Activated T-cell treated with anti-CD3 and anti-CD28 coated beads, Interleukin-2, amount 50 U/mL, for 24 hours (primary cell): ENCODE results near the gene KCNG4.

ENCODE experiments used
- DNase-seq: peaks from one replicate; pipeline ENCODE4 v3.0.0-alpha.2; 2020
- H3K27ac Mint-ChIP-seq: 2 replicates; pipeline ENCODE4 v1.8.0; 2020; ENCODE audit warnings: mild to moderate bottlenecking, mixed read lengths
- H3K27me3 Mint-ChIP-seq: 2 replicates; pipeline ENCODE4 v1.8.0; 2020; ENCODE audit warnings: mixed read lengths
- H3K36me3 Mint-ChIP-seq: 2 replicates; pipeline ENCODE4 v1.8.0; 2020; ENCODE audit warnings: low read depth, mixed read lengths
- H3K4me1 Mint-ChIP-seq: 2 replicates; pipeline ENCODE4 v1.8.0; 2020; ENCODE audit warnings: low read depth, mixed read lengths
- H3K4me3 Mint-ChIP-seq: 2 replicates; pipeline ENCODE4 v1.8.0; 2020; ENCODE audit warnings: mild to moderate bottlenecking, moderate library complexity, mixed read lengths
- H3K9me3 Mint-ChIP-seq: 2 replicates; pipeline ENCODE4 v1.8.0; 2020; ENCODE audit warnings: mixed read lengths

The KCNG4 gene

GRCh38 chr16:84272740-84273320 lies 33.0 kb upstream of the KCNG4 start:
- Mint-ChIP-seq H3K9me3 (no peaks in the 10 kb centered on the region), H3K36me3 (no peaks in the 10 kb centered on the region), H3K27ac (no peak overlapping the region), H3K27me3 (peaks cover 7% of the 10 kb centered on the region), H3K4me1 (no peaks in the 10 kb centered on the region), H3K4me3 (no peak overlapping the region)
- no peak for DNase-seq

- no peak for DNase-seq
- H3K9me3 Mint-ChIP-seq = no peaks in the 10 kb centered on the region
- no peak overlapping the region for H3K27ac Mint-ChIP-seq
- H3K27me3 Mint-ChIP-seq = peaks cover 7% of the 10 kb centered on the region
- no peaks in the 10 kb centered on the region for H3K36me3 Mint-ChIP-seq
- no peaks in the 10 kb centered on the region for H3K4me1 Mint-ChIP-seq
- H3K4me3 Mint-ChIP-seq = no peak overlapping the region
Observed at GRCh38 chr16:84271866-84272265, 32.1 kb upstream of the KCNG4 start.

- no peaks in the 10 kb centered on the region for H3K4me1 Mint-ChIP-seq
- no peak overlapping the region for H3K4me3 Mint-ChIP-seq
- peaks cover 7% of the 10 kb centered on the region for H3K27me3 Mint-ChIP-seq
- DNase-seq = no peak
- no peaks in the 10 kb centered on the region for H3K9me3 Mint-ChIP-seq
- H3K36me3 Mint-ChIP-seq = no peaks in the 10 kb centered on the region
- no peak overlapping the region for H3K27ac Mint-ChIP-seq
Observed at GRCh38 chr16:84271037-84271436, 31.2 kb upstream of the KCNG4 start.

- no peaks in the 10 kb centered on the region for H3K36me3 Mint-ChIP-seq
- peaks cover 7% of the 10 kb centered on the region for H3K27me3 Mint-ChIP-seq
- H3K27ac Mint-ChIP-seq = no peak overlapping the region
- H3K4me1 Mint-ChIP-seq = no peaks in the 10 kb centered on the region
- no peak overlapping the region for H3K4me3 Mint-ChIP-seq
- no peaks in the 10 kb centered on the region for H3K9me3 Mint-ChIP-seq
- no peak for DNase-seq
Observed at GRCh38 chr16:84270531-84270930, 30.7 kb upstream of the KCNG4 start.

- no peak for DNase-seq
- H3K4me3 Mint-ChIP-seq = no peak overlapping the region
- H3K9me3 Mint-ChIP-seq = no peaks in the 10 kb centered on the region
- no peaks in the 10 kb centered on the region for H3K36me3 Mint-ChIP-seq
- no peaks in the 10 kb centered on the region for H3K4me1 Mint-ChIP-seq
- peaks cover 8% of the 10 kb centered on the region for H3K27me3 Mint-ChIP-seq
- H3K27ac Mint-ChIP-seq = no peak overlapping the region
Observed at GRCh38 chr16:84270071-84270470, 30.3 kb upstream of the KCNG4 start.

GRCh38 chr16:84268291-84269040 lies 28.7 kb upstream of the KCNG4 start:
- Mint-ChIP-seq H3K36me3 (no peaks in the 10 kb centered on the region), H3K27ac (no peak overlapping the region), H3K27me3 (peaks cover 20% of the 10 kb centered on the region), H3K4me3 (no peak overlapping the region), H3K4me1 (no peaks in the 10 kb centered on the region), H3K9me3 (no peaks in the 10 kb centered on the region)
- no peak for DNase-seq

GRCh38 chr16:84267380-84267779 lies 27.6 kb upstream of the KCNG4 start:
- H3K36me3 Mint-ChIP-seq = no peaks in the 10 kb centered on the region
- H3K27ac Mint-ChIP-seq = no peak overlapping the region
- no peak overlapping the region for H3K4me3 Mint-ChIP-seq
- H3K27me3 Mint-ChIP-seq = peaks cover 25% of the 10 kb centered on the region
- no peaks in the 10 kb centered on the region for H3K9me3 Mint-ChIP-seq
- no peaks in the 10 kb centered on the region for H3K4me1 Mint-ChIP-seq
- no peak for DNase-seq

- DNase-seq = no peak
- Mint-ChIP-seq H3K9me3 (no peaks in the 10 kb centered on the region), H3K4me3 (no peak overlapping the region), H3K27me3 (peaks cover 30% of the 10 kb centered on the region), H3K4me1 (no peaks in the 10 kb centered on the region), H3K27ac (no peak overlapping the region), H3K36me3 (no peaks in the 10 kb centered on the region)
Observed at GRCh38 chr16:84266451-84266850, 26.6 kb upstream of the KCNG4 start.

GRCh38 chr16:84262939-84263338 lies 23.1 kb upstream of the KCNG4 start:
- no peak for DNase-seq
- no peaks in the 10 kb centered on the region for H3K9me3 Mint-ChIP-seq
- no peaks in the 10 kb centered on the region for H3K4me1 Mint-ChIP-seq
- no peak overlapping the region for H3K27ac Mint-ChIP-seq
- no peaks in the 10 kb centered on the region for H3K36me3 Mint-ChIP-seq
- H3K4me3 Mint-ChIP-seq = no peak overlapping the region
- H3K27me3 Mint-ChIP-seq = peaks cover 32% of the 10 kb centered on the region

- peaks cover 41% of the 10 kb centered on the region for H3K27me3 Mint-ChIP-seq
- no peak overlapping the region for H3K4me3 Mint-ChIP-seq
- no peaks in the 10 kb centered on the region for H3K9me3 Mint-ChIP-seq
- H3K36me3 Mint-ChIP-seq = no peaks in the 10 kb centered on the region
- H3K4me1 Mint-ChIP-seq = no peaks in the 10 kb centered on the region
- H3K27ac Mint-ChIP-seq = no peak overlapping the region
- DNase-seq = no peak
Observed at GRCh38 chr16:84262031-84262430, 22.2 kb upstream of the KCNG4 start.

GRCh38 chr16:84260766-84261554 lies 21.1 kb upstream of the KCNG4 start:
- H3K27ac Mint-ChIP-seq = no peak overlapping the region
- DNase-seq = no peak
- no peak overlapping the region for H3K4me3 Mint-ChIP-seq
- H3K27me3 Mint-ChIP-seq = peaks cover 46% of the 10 kb centered on the region
- H3K4me1 Mint-ChIP-seq = no peaks in the 10 kb centered on the region
- no peaks in the 10 kb centered on the region for H3K9me3 Mint-ChIP-seq
- no peaks in the 10 kb centered on the region for H3K36me3 Mint-ChIP-seq

GRCh38 chr16:84259691-84260090 lies 19.9 kb upstream of the KCNG4 start:
- no peak overlapping the region for H3K4me3 Mint-ChIP-seq
- no peak overlapping the region for H3K27ac Mint-ChIP-seq
- H3K27me3 Mint-ChIP-seq = peaks cover 41% of the 10 kb centered on the region
- no peak for DNase-seq
- H3K9me3 Mint-ChIP-seq = no peaks in the 10 kb centered on the region
- no peaks in the 10 kb centered on the region for H3K36me3 Mint-ChIP-seq
- H3K4me1 Mint-ChIP-seq = no peaks in the 10 kb centered on the region

GRCh38 chr16:84258266-84258665 lies 18.5 kb upstream of the KCNG4 start:
- no peaks in the 10 kb centered on the region for H3K4me1 Mint-ChIP-seq
- no peak for DNase-seq
- H3K9me3 Mint-ChIP-seq = no peaks in the 10 kb centered on the region
- H3K4me3 Mint-ChIP-seq = no peak overlapping the region
- H3K27ac Mint-ChIP-seq = no peak overlapping the region
- H3K36me3 Mint-ChIP-seq = no peaks in the 10 kb centered on the region
- H3K27me3 Mint-ChIP-seq = peaks cover 37% of the 10 kb centered on the region

GRCh38 chr16:84255050-84255810 lies 15.4 kb upstream of the KCNG4 start:
- Mint-ChIP-seq H3K36me3 (no peaks in the 10 kb centered on the region), H3K9me3 (no peaks in the 10 kb centered on the region), H3K4me1 (no peaks in the 10 kb centered on the region), H3K27ac (no peak overlapping the region), H3K4me3 (no peak overlapping the region), H3K27me3 (peaks cover 40% of the 10 kb centered on the region)
- DNase-seq = no peak
